Chondrocyte (in vitro differentiated cells): ENCODE results near the gene TOGARAM1. TPM values are rescaled to one million over a fixed set of nuclear protein-coding genes. Genes with fewer than 3 reads are reported as not detected.

Source experiments
- DNase-seq: peaks from one replicate; pipeline ENCODE4 v3.0.0; 2021; ENCODE audit warnings: mixed read lengths, low spot score
- H3K27ac Mint-ChIP-seq: one replicate; pipeline ENCODE4 v1.8.0; 2021; ENCODE audit warnings: mild to moderate bottlenecking, moderate library complexity, mixed read lengths; ENCODE audit not compliant: unreplicated experiment
- H3K27me3 Mint-ChIP-seq: 2 replicates; pipeline ENCODE4 v1.8.0; 2021; ENCODE audit warnings: low read depth, mixed read lengths
- H3K36me3 Mint-ChIP-seq: 2 replicates; pipeline ENCODE4 v1.8.0; 2021; ENCODE audit warnings: low read depth, mixed read lengths
- H3K4me1 Mint-ChIP-seq: 2 replicates; pipeline ENCODE4 v1.8.0; 2021; ENCODE audit warnings: low read depth, mild to moderate bottlenecking, mixed read lengths
- H3K4me3 Mint-ChIP-seq: one replicate; pipeline ENCODE4 v1.8.0; 2021; ENCODE audit warnings: mild to moderate bottlenecking, moderate library complexity, mixed read lengths; ENCODE audit not compliant: unreplicated experiment
- H3K9me3 Mint-ChIP-seq: 2 replicates; pipeline ENCODE4 v1.8.0; 2021; ENCODE audit warnings: low read depth, mixed read lengths
- CTCF ChIP-seq: fragments of 200-600 bp; sonication (generic); IDR thresholded peaks from 2 replicates; pipeline ENCODE4 v1.5.0; 2021; ENCODE audit warnings: antibody characterized with exemption, mild to moderate bottlenecking, moderate library complexity
- long read RNA-seq: library from polyadenylated mRNA; stranded (forward); transcript quantifications from one replicate; pipeline ENCODE4 v2.0.0, GENCODE V29; 2021
- total RNA-seq: library from RNA; stranded (reverse); gene quantifications from 3 replicates; pipeline ENCODE4 v1.2.1, GENCODE V29; 2021

The TOGARAM1 gene, protein sequence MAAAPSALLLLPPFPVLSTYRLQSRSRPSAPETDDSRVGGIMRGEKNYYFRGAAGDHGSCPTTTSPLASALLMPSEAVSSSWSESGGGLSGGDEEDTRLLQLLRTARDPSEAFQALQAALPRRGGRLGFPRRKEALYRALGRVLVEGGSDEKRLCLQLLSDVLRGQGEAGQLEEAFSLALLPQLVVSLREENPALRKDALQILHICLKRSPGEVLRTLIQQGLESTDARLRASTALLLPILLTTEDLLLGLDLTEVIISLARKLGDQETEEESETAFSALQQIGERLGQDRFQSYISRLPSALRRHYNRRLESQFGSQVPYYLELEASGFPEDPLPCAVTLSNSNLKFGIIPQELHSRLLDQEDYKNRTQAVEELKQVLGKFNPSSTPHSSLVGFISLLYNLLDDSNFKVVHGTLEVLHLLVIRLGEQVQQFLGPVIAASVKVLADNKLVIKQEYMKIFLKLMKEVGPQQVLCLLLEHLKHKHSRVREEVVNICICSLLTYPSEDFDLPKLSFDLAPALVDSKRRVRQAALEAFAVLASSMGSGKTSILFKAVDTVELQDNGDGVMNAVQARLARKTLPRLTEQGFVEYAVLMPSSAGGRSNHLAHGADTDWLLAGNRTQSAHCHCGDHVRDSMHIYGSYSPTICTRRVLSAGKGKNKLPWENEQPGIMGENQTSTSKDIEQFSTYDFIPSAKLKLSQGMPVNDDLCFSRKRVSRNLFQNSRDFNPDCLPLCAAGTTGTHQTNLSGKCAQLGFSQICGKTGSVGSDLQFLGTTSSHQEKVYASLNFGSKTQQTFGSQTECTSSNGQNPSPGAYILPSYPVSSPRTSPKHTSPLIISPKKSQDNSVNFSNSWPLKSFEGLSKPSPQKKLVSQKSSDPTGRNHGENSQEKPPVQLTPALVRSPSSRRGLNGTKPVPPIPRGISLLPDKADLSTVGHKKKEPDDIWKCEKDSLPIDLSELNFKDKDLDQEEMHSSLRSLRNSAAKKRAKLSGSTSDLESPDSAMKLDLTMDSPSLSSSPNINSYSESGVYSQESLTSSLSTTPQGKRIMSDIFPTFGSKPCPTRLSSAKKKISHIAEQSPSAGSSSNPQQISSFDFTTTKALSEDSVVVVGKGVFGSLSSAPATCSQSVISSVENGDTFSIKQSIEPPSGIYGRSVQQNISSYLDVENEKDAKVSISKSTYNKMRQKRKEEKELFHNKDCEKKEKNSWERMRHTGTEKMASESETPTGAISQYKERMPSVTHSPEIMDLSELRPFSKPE (N-terminal part only)
- 12.7 to 19.7 TPM (median 13.3 TPM) in 3 replicates for total RNA-seq
- long read RNA-seq, full-length matches to known transcripts = 7 of 15 reads
- long read RNA-seq, partial matches to known transcripts = 1 of 15 reads
- long read RNA-seq, other reads (novel, unspliced or antisense) = 7 of 15 reads

DNA sequence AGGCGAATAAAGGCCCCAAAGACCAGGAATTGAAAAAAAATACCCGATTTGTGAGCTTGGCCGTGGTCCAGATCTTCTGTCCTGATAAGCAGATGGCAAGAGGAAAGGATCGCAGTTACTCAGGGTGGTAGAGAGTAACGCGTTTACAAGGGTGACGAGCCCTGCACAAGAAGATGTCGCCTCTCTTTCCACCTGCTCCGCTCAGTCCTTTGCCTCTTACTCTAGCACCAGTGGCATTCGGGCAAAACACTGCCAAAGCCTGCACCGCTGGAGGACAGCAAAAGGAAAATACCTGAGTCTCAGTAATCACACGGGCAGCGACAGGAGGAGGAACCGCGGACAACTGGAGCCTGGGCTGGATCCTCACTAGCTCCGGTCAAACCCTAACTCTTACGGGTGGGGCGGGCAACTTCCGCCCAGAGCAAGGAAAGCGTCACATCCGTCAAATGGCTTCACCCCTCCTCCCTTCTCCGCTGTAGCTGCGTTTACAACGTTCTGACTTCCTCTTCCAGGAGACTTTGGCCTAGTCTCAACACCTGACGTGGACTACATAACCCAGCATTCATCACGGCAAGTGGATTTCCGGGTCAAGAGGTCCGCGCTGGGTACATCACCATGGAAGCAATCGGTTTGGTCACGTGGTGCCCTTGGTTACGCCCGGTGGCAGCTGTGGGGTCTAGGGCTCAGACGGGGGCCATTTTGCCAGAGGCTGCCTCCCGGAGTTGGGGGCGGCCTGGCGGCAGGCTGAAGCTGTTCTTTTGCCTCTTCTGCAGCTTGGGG, at the start of gene TOGARAM1, which contains the start of gene KLHL28:
Gene TOGARAM1, plus strand, starts transcription at position 637 of the 780 bp plus-strand sequence. CDS start 232 bp downstream, outside the sequence.
Gene KLHL28, minus strand, starts transcription at position 394 of the 780 bp plus-strand sequence. CDS start 16,019 bp downstream, outside the sequence.
- H3K27ac Mint-ChIP-seq = no peak within 1 kb of the TSS
- DNase-seq = peak; percentile 95
- no peak within 1 kb of the TSS for H3K4me3 Mint-ChIP-seq
- no peaks in the 10 kb centered on the region for H3K27me3 Mint-ChIP-seq
- no peaks in the 10 kb centered on the region for H3K9me3 Mint-ChIP-seq
- peaks cover 49% of the 10 kb centered on the region for H3K4me1 Mint-ChIP-seq
- no peak for TF ChIP-seq CTCF
- H3K36me3 Mint-ChIP-seq = no peaks in the 10 kb centered on the region

GRCh38 chr14:44914849-44915248, 47.1 kb upstream of the TOGARAM1 start:
- H3K27ac Mint-ChIP-seq = no peak overlapping the region
- H3K27me3 Mint-ChIP-seq = no peaks in the 10 kb centered on the region
- H3K36me3 Mint-ChIP-seq = no peaks in the 10 kb centered on the region
- H3K9me3 Mint-ChIP-seq = no peaks in the 10 kb centered on the region
- no peak overlapping the region for H3K4me3 Mint-ChIP-seq
- no peak for DNase-seq
- H3K4me1 Mint-ChIP-seq = peaks cover 2% of the 10 kb centered on the region
- no peak for TF ChIP-seq CTCF

DNA sequence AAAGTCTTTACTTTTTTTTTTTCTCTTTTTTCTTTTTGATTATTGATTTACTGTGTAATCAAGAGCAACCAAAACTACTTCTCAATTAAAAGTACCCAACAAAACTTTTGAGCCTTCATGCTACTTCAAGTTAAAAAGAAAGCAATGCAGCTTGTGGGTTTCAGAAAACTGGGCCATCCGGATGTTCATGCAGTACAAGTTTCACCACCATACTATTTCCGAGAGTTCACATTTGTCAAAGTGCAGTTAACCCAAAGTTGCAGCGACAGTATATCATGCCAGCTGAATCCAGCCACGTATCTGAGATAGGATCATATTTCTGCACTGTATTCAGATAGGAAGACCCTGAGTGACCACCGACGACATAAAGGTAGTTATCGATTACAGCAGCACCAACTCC, 33.2 kb upstream of the TOGARAM1 start:
- no peak for TF ChIP-seq CTCF
- H3K4me3 Mint-ChIP-seq = no peak overlapping the region
- no peak overlapping the region for H3K27ac Mint-ChIP-seq
- H3K36me3 Mint-ChIP-seq = peaks cover 2% of the 10 kb centered on the region
- DNase-seq = no peak
- H3K9me3 Mint-ChIP-seq = no peaks in the 10 kb centered on the region
- no peaks in the 10 kb centered on the region for H3K27me3 Mint-ChIP-seq
- no peaks in the 10 kb centered on the region for H3K4me1 Mint-ChIP-seq

DNA sequence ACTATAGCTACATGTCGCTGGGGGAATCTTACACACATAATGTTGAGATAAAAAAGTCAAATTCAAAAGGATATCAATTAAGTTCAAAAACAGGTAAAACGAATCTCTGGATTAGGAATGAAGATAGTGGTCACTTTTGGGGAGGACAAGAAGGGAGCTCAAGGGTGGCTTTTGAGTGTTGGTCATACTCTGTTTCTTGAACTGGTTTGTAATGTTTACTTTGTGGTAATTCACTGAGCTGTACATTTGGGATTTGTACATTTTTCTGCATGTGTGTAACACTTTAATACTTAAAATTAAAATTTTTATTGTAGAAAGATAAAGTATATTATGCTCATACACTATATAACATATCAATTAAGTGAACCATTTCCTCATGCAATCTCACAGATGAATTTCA, 26.8 kb upstream of the TOGARAM1 start:
- H3K36me3 Mint-ChIP-seq = peaks cover 22% of the 10 kb centered on the region
- peaks cover 5% of the 10 kb centered on the region for H3K9me3 Mint-ChIP-seq
- H3K27me3 Mint-ChIP-seq = no peaks in the 10 kb centered on the region
- TF ChIP-seq CTCF = no peak
- H3K4me1 Mint-ChIP-seq = peaks cover 9% of the 10 kb centered on the region
- no peak overlapping the region for H3K27ac Mint-ChIP-seq
- no peak overlapping the region for H3K4me3 Mint-ChIP-seq
- DNase-seq = no peak
